NCI-H1105 (cell line): ENCODE results near the gene AP3S1.

Source experiments
- DNase-seq: peaks from one replicate; lab custom pipeline; 2025; lab: John Stamatoyannopoulos, UW

AP3S1 gene

DNA sequence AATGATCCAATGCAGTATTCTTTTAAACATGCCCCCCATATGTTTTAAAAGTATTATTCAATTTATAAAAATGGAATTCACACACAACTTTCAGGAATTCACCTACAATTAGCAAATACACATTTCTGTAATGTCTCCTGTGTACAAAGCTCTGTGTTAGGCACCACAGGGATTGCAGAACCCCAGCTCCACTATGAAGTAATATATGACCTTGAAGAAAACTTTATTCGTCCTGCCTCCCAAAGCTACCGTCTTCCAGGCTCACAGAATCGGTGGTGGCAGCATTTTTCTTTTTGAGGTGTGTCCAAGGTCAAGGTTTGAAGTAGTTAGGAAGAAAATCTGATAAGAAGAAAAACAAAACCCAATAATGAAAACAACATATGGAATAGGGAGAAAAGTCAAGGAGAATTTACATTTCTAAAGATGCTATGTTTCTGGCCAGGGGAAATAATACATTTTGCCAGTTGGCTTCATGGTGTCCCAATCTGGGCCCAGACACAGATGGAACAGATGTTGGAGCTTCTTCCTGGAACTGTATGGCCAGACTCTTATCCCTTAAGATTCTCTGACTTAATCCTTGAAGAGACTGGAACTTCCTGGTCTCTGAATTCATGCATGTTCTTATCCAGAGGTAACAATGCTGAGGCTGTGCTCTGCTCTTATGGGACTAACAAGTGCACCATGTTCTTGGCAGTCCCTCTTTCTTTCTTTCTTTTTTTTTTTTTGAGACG is 98.5 kb downstream of the AP3S1 start:
- DNase-seq = no peak

DNA sequence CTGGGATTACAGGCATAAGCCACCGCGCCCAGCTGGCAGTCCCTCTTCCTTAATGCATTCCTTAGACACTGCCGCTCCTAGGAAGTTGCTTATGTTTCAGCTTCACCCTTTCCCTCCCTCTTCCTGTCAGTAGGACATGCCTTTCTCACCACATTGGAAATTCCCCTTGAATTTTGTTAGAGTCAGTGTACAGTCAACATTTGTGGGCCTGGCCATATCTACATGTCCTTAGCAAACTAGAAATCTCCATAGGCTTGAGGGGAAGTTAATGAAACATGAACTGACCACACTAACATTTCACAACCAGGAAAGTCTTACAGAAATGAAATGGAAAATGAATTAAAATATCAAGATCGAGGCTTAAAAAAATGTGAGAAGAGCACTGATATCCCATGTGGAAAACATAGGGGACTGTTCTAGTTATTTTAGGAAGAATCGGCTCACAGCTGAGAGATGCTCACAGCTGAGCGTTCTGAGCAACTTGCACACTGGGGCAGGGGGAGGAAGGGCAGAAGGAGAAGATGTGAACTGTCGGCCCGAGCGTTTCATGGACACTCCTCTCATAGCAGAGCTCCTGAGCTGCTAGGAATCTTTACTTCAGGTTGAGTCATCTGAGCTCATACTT is 99.4 kb downstream of the AP3S1 start:
- no peak for DNase-seq

DNA sequence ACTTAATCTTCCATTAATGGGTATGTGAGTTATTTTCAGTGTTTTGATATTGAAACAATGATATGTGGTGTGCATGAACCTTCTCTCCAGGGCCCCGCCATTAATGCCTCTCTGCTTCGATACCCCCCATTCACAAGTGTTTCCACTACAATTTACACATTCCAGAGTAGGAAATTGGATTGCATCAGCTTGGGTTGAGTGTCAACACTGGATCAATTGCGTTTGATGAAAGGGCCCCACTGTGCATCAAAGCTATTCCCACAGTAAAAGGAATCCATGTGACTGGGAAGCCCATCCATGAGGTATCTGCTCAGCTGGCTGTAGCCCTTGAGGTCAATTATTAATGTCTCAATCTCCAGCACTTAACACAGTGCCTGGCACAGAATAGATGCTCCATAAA is 102.8 kb downstream of the AP3S1 start:
- DNase-seq = no peak

GRCh38 chr5:115946655-115947054 is 104.9 kb downstream of the AP3S1 start:
- DNase-seq = no peak

GRCh38 chr5:115947260-115947659 is 105.5 kb downstream of the AP3S1 start:
- DNase-seq = no peak

DNA sequence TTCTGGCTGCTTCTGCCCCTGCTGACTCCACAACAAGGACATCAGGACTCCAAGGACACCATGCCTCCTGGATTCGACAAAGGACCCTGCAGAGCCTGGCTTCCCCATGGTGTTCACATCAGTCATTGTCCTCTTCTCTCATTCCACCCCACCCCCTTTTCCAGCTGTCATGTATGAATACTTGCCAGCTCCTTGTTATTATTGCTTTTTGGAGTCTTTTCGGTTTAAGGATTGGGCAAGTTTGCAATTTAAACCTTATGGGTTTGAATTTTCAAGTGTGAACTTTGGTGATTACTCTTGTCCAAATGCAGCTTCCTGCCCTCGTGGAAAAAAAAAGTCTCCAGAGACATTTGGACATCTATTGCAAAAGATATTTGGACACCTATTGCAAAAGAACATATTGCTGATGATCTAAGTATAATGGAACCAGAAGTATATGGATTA is 106.4 kb downstream of the AP3S1 start:
- no peak for DNase-seq

DNA sequence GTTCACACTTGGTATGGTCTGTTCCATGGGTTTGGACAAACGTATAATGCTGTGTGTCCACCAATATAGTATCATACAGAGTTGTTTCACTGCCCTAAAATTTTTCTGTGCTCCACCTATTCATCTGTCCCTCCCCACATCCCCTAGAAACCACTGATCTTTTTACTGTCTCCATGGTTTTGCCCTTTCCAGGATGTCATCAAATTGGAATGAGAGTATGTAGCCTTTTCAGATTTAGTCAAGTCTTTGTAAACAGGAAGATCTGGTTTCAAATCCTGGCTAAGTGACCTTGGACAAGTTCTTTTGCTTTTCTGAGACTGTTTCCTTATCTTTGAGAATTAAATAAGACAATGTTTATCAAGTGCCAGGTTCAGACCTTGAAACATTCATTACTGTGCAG is 107.4 kb downstream of the AP3S1 start:
- no peak for DNase-seq

GRCh38 chr5:115952588-115952987 is 110.9 kb downstream of the AP3S1 start:
- peak; percentile 39 for DNase-seq

DNA sequence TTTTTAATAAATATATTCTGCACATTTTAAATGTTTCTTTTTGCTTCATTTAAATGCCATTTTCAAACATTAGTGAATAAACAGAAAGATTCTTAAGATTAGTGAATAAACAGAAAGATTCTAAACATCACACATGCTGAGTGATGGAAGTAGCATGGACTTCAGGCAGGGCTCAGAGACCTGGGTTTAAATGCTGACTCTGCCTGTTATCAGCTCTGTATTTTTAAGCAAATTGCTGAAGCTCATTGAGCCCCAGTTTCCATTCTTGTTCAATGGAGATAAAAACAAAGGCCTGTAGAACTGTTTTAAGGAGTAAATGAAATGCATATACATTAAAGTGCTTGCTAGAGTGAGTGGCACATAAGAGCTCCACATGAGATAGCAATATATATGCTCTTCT is 112.4 kb downstream of the AP3S1 start:
- no peak for DNase-seq

GRCh38 chr5:115956957-115957356 is 115.2 kb downstream of the AP3S1 start:
- no peak for DNase-seq

DNA sequence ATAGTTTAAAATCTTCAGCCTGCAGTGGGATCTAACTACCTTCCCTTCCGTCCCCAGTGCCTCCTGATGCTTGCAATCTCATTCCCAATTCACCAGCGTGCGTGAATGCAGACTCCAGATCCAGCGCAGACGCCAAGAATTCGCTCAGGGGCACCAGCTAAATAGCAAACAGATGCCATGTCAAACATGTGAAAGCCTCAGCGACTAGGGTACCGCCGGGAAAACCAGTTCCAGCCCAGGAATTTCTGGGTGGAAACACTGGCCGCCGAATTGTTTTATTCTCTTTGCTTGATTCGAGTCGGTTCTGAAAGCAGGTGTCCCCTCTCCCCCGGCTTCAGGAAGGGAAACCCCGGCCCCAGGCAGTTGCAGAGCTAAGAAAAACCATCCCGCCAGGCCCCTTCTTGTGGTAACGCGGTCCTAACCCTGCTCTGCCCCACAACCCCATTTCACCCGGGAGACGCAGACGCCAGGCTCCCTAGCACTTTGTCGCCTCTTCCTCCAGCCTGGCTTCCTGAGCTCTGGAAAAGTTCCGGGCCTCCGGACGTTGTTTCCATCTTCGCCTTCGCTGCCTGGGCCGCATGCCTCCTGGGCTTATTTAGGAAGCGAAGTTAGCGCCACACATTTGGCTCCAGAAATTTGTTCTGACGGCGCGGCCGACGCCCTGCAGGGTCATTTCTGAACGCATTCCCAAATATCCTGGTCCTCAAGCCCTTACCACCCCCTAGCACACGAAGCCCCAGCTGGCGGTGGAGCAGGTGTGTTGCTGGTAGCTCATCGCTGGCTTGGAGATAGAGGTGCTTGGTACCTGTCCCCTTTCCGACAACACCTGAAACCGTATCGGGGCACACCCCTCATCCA is 119.9 kb downstream of the AP3S1 start:
- no peak for DNase-seq

DNA sequence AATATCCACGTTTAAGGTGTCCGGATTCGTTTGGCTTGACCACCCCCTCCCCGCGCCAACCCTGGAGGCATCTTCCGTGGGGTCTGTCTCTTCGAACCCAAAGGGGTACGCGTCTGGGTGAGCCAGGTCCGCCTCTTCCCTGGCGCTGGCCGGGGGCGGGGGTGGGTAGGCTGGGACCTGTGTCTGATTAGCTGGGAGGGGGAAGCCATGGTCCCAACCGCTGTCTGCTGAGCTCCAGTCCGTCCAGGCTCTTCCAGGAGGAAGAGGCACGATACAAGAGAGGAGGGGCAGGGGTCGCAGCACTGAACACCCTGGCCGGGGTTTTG is 120.5 kb downstream of the AP3S1 start, which contains the start of gene LVRN:
TSS of gene LVRN (plus strand) at position 237 of the 326 bp plus-strand sequence. CDS start 143 bp downstream, outside the sequence.
- no peak for DNase-seq

- DNase-seq = no peak
Measured at GRCh38 chr5:115962565-115963402, 121.0 kb downstream of the AP3S1 start.

DNA sequence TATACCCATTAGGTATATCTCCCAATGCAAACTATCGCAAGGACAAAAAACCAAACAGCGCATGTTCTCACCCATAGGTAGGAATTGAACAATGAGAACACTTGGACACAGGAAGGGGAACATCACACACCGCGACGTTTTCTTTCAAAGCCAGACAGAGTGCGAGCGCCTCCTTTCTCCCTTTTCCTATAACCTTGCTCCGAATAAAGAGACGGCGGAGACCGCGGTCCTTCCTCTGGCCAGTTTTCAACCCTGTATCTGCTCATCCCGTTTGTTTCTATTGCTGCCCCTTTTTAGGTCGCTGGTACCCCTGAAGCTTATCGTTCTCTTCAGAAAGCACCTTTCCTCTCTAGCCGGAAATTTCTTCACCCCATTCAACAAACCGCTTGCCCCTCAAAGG is 121.8 kb downstream of the AP3S1 start:
- no peak for DNase-seq
